Common myeloid progenitor, CD34-positive (primary cell): Measurements from ENCODE around the gene RELL1.

ENCODE experiments used
- CTCF ChIA-PET: fragments of 350-600 bp; sonication (Branson Sonifier 250); formaldehyde crosslinking; loops from one replicate; lab custom pipeline; 2021; ENCODE audit warnings: antibody characterized with exemption; lab: Charles Lee
- POLR2A ChIA-PET: fragments of 350-600 bp; sonication (Branson Sonifier 250); formaldehyde crosslinking; loops from one replicate; lab custom pipeline; 2021; ENCODE audit warnings: antibody characterized with exemption; lab: Charles Lee
- DNase-seq, 3 donors: peaks; one replicate each; pipeline versions ENCODE4 v3.0.0 to v3.0.0-alpha.2; 2013
- H3K27ac ChIP-seq, 2 experiments: 1 replicate in 1 of 2; 2 replicates in 1 of 2; pipeline ENCODE4 v1.7.0; 2013; ENCODE audit warnings: inconsistent platforms in 2 of 2, low read length in 2 of 2, mild to moderate bottlenecking in 2 of 2, low read depth in 1 of 2, moderate library complexity in 1 of 2; ENCODE audit not compliant: severe bottlenecking in 2 of 2, insufficient read depth in 1 of 2, poor library complexity in 1 of 2
- H3K27me3 ChIP-seq, 5 experiments: replicated peaks in 2 of 5; 1 replicate in 3 of 5; 2 replicates in 2 of 5; pipeline versions ENCODE4 v1.6.1 to v1.7.0; 2013; ENCODE audit warnings: low read length in 4 of 5, mild to moderate bottlenecking in 2 of 5, moderate library complexity in 2 of 5, inconsistent platforms in 1 of 5; ENCODE audit not compliant: insufficient read depth in 5 of 5, control insufficient read depth in 4 of 5
- H3K36me3 ChIP-seq, 4 experiments: 1 replicate in 2 of 4; 2 replicates in 2 of 4; pipeline versions ENCODE4 v1.6.1 to v1.7.0; 2013; ENCODE audit warnings: low read length in 3 of 4, control low read depth in 1 of 4, mild to moderate bottlenecking in 1 of 4; ENCODE audit not compliant: control insufficient read depth in 4 of 4, insufficient read depth in 4 of 4
- H3K4me1 ChIP-seq, 4 experiments: 1 replicate in 3 of 4; 2 replicates in 1 of 4; pipeline versions ENCODE4 v1.6.1 to v1.7.1; 2013; ENCODE audit warnings: low read length in 3 of 4, mild to moderate bottlenecking in 3 of 4, control low read depth in 1 of 4, inconsistent platforms in 1 of 4, moderate library complexity in 1 of 4; ENCODE audit not compliant: control insufficient read depth in 4 of 4, insufficient read depth in 4 of 4; ENCODE audit errors: control extremely low read depth in 1 of 4
- H3K4me3 ChIP-seq, 7 experiments: 1 replicate in 4 of 7; 2 replicates in 3 of 7; pipeline versions ENCODE4 v1.5.1 to v1.7.0; 2013; ENCODE audit warnings: mild to moderate bottlenecking in 7 of 7, low read length in 6 of 7, moderate library complexity in 6 of 7, inconsistent platforms in 2 of 7, low read depth in 2 of 7, control low read depth in 1 of 7; ENCODE audit not compliant: insufficient read depth in 4 of 7, control insufficient read depth in 1 of 7; ENCODE audit errors: extremely low read depth in 1 of 7
- H3K9me3 ChIP-seq, 5 experiments: 1 replicate in 4 of 5; 2 replicates in 1 of 5; pipeline versions ENCODE4 v1.6.1 to v1.7.1; 2013; ENCODE audit warnings: low read length in 4 of 5, mild to moderate bottlenecking in 2 of 5, inconsistent platforms in 1 of 5, low read depth in 1 of 5, moderate library complexity in 1 of 5; ENCODE audit not compliant: control insufficient read depth in 4 of 5, insufficient read depth in 2 of 5; ENCODE audit errors: control extremely low read depth in 1 of 5
- WGBS: methylation state at CpG from one replicate; pipeline ENCODE4 v1.1.5; 2013; ENCODE audit not compliant: insufficient coverage; 5-methylcytosine and 5-hydroxymethylcytosine counted together

Gene RELL1

DNA sequence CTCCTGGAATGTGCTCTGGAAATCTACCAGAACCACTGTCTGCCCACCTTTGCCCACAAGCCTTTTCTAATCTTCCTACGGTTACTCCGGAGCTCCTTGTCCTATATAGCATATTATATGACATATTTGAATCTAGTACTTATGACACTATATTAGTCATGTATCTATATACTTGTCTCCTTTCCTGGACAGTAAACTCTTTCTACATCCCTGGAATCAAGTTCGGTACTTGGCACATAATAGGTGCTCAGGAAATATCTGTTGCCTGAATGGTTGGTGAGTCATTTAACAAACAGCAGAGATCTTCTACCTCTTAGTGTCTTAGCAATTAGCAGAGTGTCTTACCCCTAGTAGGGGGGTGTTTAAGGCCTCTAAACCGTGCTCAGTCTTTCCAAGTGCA, 123.6 kb downstream of the RELL1 start:
- no peak overlapping the region for H3K27ac ChIP-seq
- CTCF ChIA-PET = no interaction called here
- H3K27me3 ChIP-seq = no peaks in the 10 kb centered on the region
- no peaks in the 10 kb centered on the region for H3K4me1 ChIP-seq
- 83% methylated on average over 1 of the region's 4 CpGs for WGBS
- H3K4me3 ChIP-seq = no peak overlapping the region
- no peak for DNase-seq
- no peaks in the 10 kb centered on the region for H3K36me3 ChIP-seq
- POLR2A ChIA-PET = no interaction called here
- no peaks in the 10 kb centered on the region for H3K9me3 ChIP-seq

DNA sequence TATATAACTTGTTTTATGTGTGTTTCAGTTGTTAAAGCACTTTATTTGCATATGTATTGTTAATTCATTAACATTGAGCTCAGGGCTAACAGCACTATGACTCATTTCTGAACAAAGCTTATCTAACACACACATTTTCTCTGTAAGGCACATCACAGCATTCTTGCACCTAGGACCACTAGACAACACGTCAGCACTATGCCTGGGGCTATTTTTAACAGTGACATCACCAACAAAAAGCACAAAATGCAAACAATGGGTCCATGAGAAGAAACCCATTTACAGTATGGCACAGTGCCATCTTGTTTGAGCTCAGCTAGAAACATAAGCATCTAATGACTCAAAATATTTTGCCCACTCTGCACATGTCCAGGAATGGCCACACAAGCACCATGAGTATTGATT, 124.4 kb downstream of the RELL1 start:
- Histone ChIP-seq H3K4me1 (no peaks in the 10 kb centered on the region), H3K9me3 (no peaks in the 10 kb centered on the region), H3K27ac (no peak overlapping the region), H3K27me3 (no peaks in the 10 kb centered on the region), H3K36me3 (no peaks in the 10 kb centered on the region), H3K4me3 (no peak overlapping the region)
- ChIA-PET POLR2A (no interaction called here), CTCF (no interaction called here)
- WGBS = no CpG with 5 or more reads among the region's 1 CpG
- DNase-seq = no peak

- CTCF ChIA-PET = no interaction called here
- no peaks in the 10 kb centered on the region for H3K36me3 ChIP-seq
- no peak overlapping the region for H3K4me3 ChIP-seq
- WGBS = 43% methylated on average over 2 of the region's 3 CpGs
- H3K27me3 ChIP-seq = no peaks in the 10 kb centered on the region
- H3K27ac ChIP-seq = no peak overlapping the region
- no peaks in the 10 kb centered on the region for H3K4me1 ChIP-seq
- POLR2A ChIA-PET = no interaction called here
- no peaks in the 10 kb centered on the region for H3K9me3 ChIP-seq
- no peak for DNase-seq
These were observed 124.9 kb downstream of the RELL1 start for GRCh38 chr4:37561196-37561802.
